NCI-H748 treated with DMSO at 0.1 percent for 48 hours (cell line): ENCODE measurements around the gene MYL3.

Experiments used
- DNase-seq: peaks from one replicate; lab custom pipeline; 2025; lab: John Stamatoyannopoulos, UW

The MYL3 gene

GRCh38 chr3:46849686-46850467 is 13.4 kb downstream of the MYL3 start:
- DNase-seq, result no peak

- no peak for DNase-seq
Observed at GRCh38 chr3:46849045-46849631, 14.1 kb downstream of the MYL3 start.

GRCh38 chr3:46848271-46849044 is 14.8 kb downstream of the MYL3 start:
- DNase-seq, result no peak

- no peak for DNase-seq
Observed at GRCh38 chr3:46847744-46848143, 15.5 kb downstream of the MYL3 start.

GRCh38 chr3:46846624-46847542 is 16.4 kb downstream of the MYL3 start:
- DNase-seq, result no peak

GRCh38 chr3:46845860-46846623 is 17.2 kb downstream of the MYL3 start:
- no peak for DNase-seq

GRCh38 chr3:46845397-46845859 is 17.8 kb downstream of the MYL3 start:
- DNase-seq, result no peak

- DNase-seq, result no peak
Observed at GRCh38 chr3:46844881-46845312, 18.3 kb downstream of the MYL3 start.

GRCh38 chr3:46844397-46844796 is 18.8 kb downstream of the MYL3 start:
- no peak for DNase-seq

- no peak for DNase-seq
Observed at GRCh38 chr3:46843508-46843907, 19.7 kb downstream of the MYL3 start.

GRCh38 chr3:46840491-46840890 is 22.8 kb downstream of the MYL3 start:
- no peak for DNase-seq

GRCh38 chr3:46838301-46838700 is 24.9 kb downstream of the MYL3 start:
- DNase-seq, result no peak

- no peak for DNase-seq
Observed at GRCh38 chr3:46835491-46835890, 27.8 kb downstream of the MYL3 start.

- no peak for DNase-seq
Observed at GRCh38 chr3:46835054-46835453, 28.2 kb downstream of the MYL3 start.

- no peak for DNase-seq
Observed at GRCh38 chr3:46833346-46834300, 29.6 kb downstream of the MYL3 start.

- DNase-seq, result no peak
Observed at GRCh38 chr3:46831841-46832240, 31.4 kb downstream of the MYL3 start.

- no peak for DNase-seq
Observed at GRCh38 chr3:46831316-46831715, 31.9 kb downstream of the MYL3 start.

- no peak for DNase-seq
Observed at GRCh38 chr3:46830801-46831200, 32.4 kb downstream of the MYL3 start.

- DNase-seq, result no peak
Observed at GRCh38 chr3:46829699-46830208, 33.5 kb downstream of the MYL3 start.

- no peak for DNase-seq
Observed at GRCh38 chr3:46825450-46825849, 37.8 kb downstream of the MYL3 start.
